NCI-H510A treated with DMSO at 0.1 percent for 48 hours (cell line): ENCODE results near the gene NLRP11.

Experiments
- DNase-seq: peaks from one replicate; lab custom pipeline; 2025; lab: John Stamatoyannopoulos, UW

The NLRP11 gene

GRCh38 chr19:55831846-55832245 is at the start of gene NLRP11:
Gene NLRP11, minus strand, starts transcription at chr19:55831999. Its CDS starts 13,825 bp downstream, at chr19:55818174.
- DNase-seq = no peak

- no peak for DNase-seq
Measured at GRCh38 chr19:55877211-55877610, 45.4 kb upstream of the NLRP11 start.

- no peak for DNase-seq
Measured at GRCh38 chr19:55870736-55871135, 38.9 kb upstream of the NLRP11 start.

GRCh38 chr19:55867101-55867500 is 35.3 kb upstream of the NLRP11 start:
- no peak for DNase-seq

- DNase-seq = no peak
Measured at GRCh38 chr19:55866521-55866920, 34.7 kb upstream of the NLRP11 start.

- no peak for DNase-seq
Measured at GRCh38 chr19:55858969-55859368, 27.2 kb upstream of the NLRP11 start.

- no peak for DNase-seq
Measured at GRCh38 chr19:55858401-55858800, 26.6 kb upstream of the NLRP11 start.

- no peak for DNase-seq
Measured at GRCh38 chr19:55857974-55858373, 26.2 kb upstream of the NLRP11 start.

GRCh38 chr19:55857149-55857548 is 25.4 kb upstream of the NLRP11 start:
- DNase-seq = no peak

- DNase-seq = no peak
Measured at GRCh38 chr19:55855160-55855559, 23.4 kb upstream of the NLRP11 start.

- no peak for DNase-seq
Measured at GRCh38 chr19:55838906-55839305, 7.1 kb upstream of the NLRP11 start.

GRCh38 chr19:55838251-55838650 is 6.5 kb upstream of the NLRP11 start:
- DNase-seq = no peak

GRCh38 chr19:55836340-55836739 is 4.5 kb upstream of the NLRP11 start, which contains the start of gene NLRP4:
Gene NLRP4, plus strand, starts transcription at chr19:55836540. Its CDS starts 15,541 bp downstream, at chr19:55852081.
- no peak for DNase-seq

- DNase-seq = no peak
Measured at GRCh38 chr19:55832676-55833075, 877 bp upstream of the NLRP11 start.

GRCh38 chr19:55830656-55831055 is 1.1 kb downstream of the NLRP11 start:
- no peak for DNase-seq

- no peak for DNase-seq
Measured at GRCh38 chr19:55820037-55820436, 11.8 kb downstream of the NLRP11 start.

- DNase-seq = no peak
Measured at GRCh38 chr19:55813906-55814305, 17.9 kb downstream of the NLRP11 start.

- DNase-seq = no peak
Measured at GRCh38 chr19:55812449-55812848, 19.4 kb downstream of the NLRP11 start.

- DNase-seq = no peak
Measured at GRCh38 chr19:55811340-55811739, 20.5 kb downstream of the NLRP11 start.

GRCh38 chr19:55809381-55810058 is 22.3 kb downstream of the NLRP11 start:
- DNase-seq = peak; percentile 5

GRCh38 chr19:55802281-55802680 is 29.5 kb downstream of the NLRP11 start:
- no peak for DNase-seq

- no peak for DNase-seq
Measured at GRCh38 chr19:55801416-55801815, 30.4 kb downstream of the NLRP11 start.

- no peak for DNase-seq
Measured at GRCh38 chr19:55795021-55795420, 36.8 kb downstream of the NLRP11 start.

GRCh38 chr19:55781112-55781511 is 50.7 kb downstream of the NLRP11 start:
- no peak for DNase-seq
